ENCODE results near the gene PARN. TPM values are rescaled to one million over a fixed set of nuclear protein-coding genes. Genes with fewer than 3 reads are reported as not detected.

PARN gene
- total RNA-seq, 1 experiment from 2014 or later = 42.5 TPM

DNA sequence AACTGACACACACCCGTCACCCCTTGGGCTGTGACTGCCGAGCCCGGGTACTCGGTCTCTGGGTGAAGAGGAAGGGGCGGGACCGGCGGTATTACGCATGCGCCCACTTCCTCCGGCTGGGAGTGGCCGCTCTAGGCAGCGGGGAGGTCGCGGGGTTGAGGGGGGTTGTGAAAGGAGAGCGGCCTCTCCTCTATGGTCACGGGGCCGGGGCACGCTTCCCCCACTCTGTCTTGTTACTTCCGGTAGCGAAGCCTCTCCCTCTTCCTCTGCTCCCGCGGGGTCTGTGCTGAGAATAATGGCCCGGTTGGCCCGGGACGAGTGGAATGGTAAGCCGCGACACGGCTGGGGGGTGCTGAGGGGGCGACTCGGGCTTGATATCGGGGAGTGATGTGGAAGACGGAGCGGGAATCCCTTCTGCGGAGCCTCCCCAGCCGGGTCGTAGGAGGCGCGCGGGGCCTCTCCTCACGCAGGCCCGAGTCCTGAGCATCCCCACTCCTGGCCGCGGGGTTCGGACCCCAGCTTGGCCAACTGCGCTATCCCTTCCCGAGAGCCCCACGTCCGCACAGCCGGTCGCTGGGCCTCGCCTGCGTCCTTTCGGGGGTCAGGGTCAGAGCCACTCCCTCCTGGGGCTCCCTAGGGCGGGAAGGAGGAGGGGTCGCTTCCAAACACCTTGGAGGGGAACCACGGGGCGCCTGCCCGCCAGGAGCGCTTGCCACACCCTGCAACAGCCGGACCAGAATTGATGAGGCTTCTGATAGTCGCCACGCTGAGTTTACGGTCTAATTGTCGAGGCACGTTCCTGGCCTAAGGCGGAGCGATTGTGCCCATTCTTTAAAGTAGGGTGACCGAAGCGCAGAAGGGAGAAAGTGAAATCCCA lies 2.9 kb upstream of the PARN start, which contains the start of gene BFAR:
TSS of gene BFAR (plus strand) at position 259 of the 877 bp plus-strand sequence. CDS start 11,396 bp downstream, outside the sequence.
- H3K4me1 ChIP-seq (ENCODE audit: control insufficient read depth in 1 of 2, insufficient read depth in 2 of 2, low read length in 2 of 2) = peaks cover 25 to 38% of the 10 kb centered on the region in 2 experiments
- peak within 1 kb of the TSS; percentile 89 for H3K27ac ChIP-seq (ENCODE audit: low read depth, low read length)
- DNase-seq (ENCODE audit: low read depth, low spot score) = peak; percentile 89
- intact Hi-C loops (cut with micrococcal nuclease) = loop anchor here (5.0 kb wide), 1 partner anchor 331 kb away; no protein-coding TSS in a partner anchor
- no peaks in the 10 kb centered on the region for H3K9me3 ChIP-seq (ENCODE audit: control insufficient read depth in 1 of 2, insufficient read depth in 1 of 2, low read depth in 1 of 2, low read length in 2 of 2)
- peaks cover 2 to 3% of the 10 kb centered on the region in 2 experiments for H3K36me3 ChIP-seq (ENCODE audit: control insufficient read depth in 1 of 2, insufficient read depth in 2 of 2, low read length in 2 of 2)
- TSS peak; percentile 68 for BruUV-seq (replicated peaks)
- ATAC-seq = peak; percentile 76
- POLR2A ChIA-PET = interaction anchor here (1.2 kb wide), 1 partner anchor 10 kb away, joined by 7 read pairs; no protein-coding TSS in a partner anchor
- H3K9me2 ChIP-seq (ENCODE audit: insufficient read depth) = no peaks in the 10 kb centered on the region
- CTCF ChIA-PET = no interaction called here
- RAD21 ChIA-PET (ENCODE audit: low non-redundant PET in 1 of 2, low total read pairs in 2 of 2, uncharacterized antibody in 2 of 2, unreplicated experiment in 2 of 2) = no interaction called here
- H2AFZ ChIP-seq (ENCODE audit: low read depth, low read length, poor library complexity, severe bottlenecking) = no peak within 1 kb of the TSS
- H4K20me1 ChIP-seq (ENCODE audit: insufficient read depth) = peaks cover 9% of the 10 kb centered on the region; the same call in 1 of the 2 replicates
- peaks cover 71% of the 10 kb centered on the region for H3K79me2 ChIP-seq (ENCODE audit: insufficient read depth, low read length)
- no peaks in the 10 kb centered on the region for H3K27me3 ChIP-seq (ENCODE audit: insufficient read depth, low read length)
- H3K4me2 ChIP-seq (ENCODE audit: low read length) = peak within 1 kb of the TSS; percentile 81
- H3K9ac ChIP-seq (ENCODE audit: low read length) = peak within 1 kb of the TSS; percentile 98
- H3K4me3 ChIP-seq (replicated peaks in 1 of 2; ENCODE audit: low read depth in 1 of 2, low read length in 2 of 2) = peak within 1 kb of the TSS; percentile 75 to 97
- TF ChIP-seq RAD21 (IDR thresholded peaks at IDR 0.05; ENCODE audit: low read depth) (no peak), TCF7L2 (IDR thresholded peaks at IDR 0.05; ENCODE audit: borderline replicate concordance, extremely low read depth, insufficient read depth, insufficient read length) (no peak), CEBPB (IDR thresholded peaks at IDR 0.05; ENCODE audit: low read depth) (no peak), MAX (IDR thresholded peaks at IDR 0.05) (peak; percentile 78), ZNF274 (IDR thresholded peaks at IDR 0.05; ENCODE audit: low read depth, low read length) (no peak), POLR2A (IDR thresholded peaks at IDR 0.05; ENCODE audit: borderline replicate concordance, extremely low read depth, insufficient read depth, insufficient read length) (no peak), SIN3A (IDR thresholded peaks at IDR 0.05; ENCODE audit: low read depth) (peak; percentile 86), POLR2AphosphoS5 (IDR thresholded peaks at IDR 0.05; ENCODE audit: low read depth, low read length) (peak; percentile 100), YY1 (IDR thresholded peaks at IDR 0.05; ENCODE audit: extremely low read depth, insufficient replicate concordance, low read depth, low read length) (peak; percentile 16), SP1 (IDR thresholded peaks at IDR 0.05; ENCODE audit: low read depth) (peak; percentile 60), SRF (IDR thresholded peaks at IDR 0.05; ENCODE audit: low read depth) (no peak), ATF3 (IDR thresholded peaks at IDR 0.05) (no peak), JUND (IDR thresholded peaks at IDR 0.05) (no peak), CBX3 (IDR thresholded peaks at IDR 0.05; ENCODE audit: low read depth) (no peak), EZH2 (IDR thresholded peaks at IDR 0.05) (no peak)
- TF ChIP-seq, protein P1, sequence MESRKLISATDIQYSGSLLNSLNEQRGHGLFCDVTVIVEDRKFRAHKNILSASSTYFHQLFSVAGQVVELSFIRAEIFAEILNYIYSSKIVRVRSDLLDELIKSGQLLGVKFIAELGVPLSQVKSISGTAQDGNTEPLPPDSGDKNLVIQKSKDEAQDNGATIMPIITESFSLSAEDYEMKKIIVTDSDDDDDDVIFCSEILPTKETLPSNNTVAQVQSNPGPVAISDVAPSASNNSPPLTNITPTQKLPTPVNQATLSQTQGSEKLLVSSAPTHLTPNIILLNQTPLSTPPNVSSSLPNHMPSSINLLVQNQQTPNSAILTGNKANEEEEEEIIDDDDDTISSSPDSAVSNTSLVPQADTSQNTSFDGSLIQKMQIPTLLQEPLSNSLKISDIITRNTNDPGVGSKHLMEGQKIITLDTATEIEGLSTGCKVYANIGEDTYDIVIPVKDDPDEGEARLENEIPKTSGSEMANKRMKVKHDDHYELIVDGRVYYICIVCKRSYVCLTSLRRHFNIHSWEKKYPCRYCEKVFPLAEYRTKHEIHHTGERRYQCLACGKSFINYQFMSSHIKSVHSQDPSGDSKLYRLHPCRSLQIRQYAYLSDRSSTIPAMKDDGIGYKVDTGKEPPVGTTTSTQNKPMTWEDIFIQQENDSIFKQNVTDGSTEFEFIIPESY (IDR thresholded peaks at IDR 0.05; ENCODE audit: extremely low read depth, insufficient replicate concordance, low read length) = no peak
- TF ChIP-seq, protein P2, sequence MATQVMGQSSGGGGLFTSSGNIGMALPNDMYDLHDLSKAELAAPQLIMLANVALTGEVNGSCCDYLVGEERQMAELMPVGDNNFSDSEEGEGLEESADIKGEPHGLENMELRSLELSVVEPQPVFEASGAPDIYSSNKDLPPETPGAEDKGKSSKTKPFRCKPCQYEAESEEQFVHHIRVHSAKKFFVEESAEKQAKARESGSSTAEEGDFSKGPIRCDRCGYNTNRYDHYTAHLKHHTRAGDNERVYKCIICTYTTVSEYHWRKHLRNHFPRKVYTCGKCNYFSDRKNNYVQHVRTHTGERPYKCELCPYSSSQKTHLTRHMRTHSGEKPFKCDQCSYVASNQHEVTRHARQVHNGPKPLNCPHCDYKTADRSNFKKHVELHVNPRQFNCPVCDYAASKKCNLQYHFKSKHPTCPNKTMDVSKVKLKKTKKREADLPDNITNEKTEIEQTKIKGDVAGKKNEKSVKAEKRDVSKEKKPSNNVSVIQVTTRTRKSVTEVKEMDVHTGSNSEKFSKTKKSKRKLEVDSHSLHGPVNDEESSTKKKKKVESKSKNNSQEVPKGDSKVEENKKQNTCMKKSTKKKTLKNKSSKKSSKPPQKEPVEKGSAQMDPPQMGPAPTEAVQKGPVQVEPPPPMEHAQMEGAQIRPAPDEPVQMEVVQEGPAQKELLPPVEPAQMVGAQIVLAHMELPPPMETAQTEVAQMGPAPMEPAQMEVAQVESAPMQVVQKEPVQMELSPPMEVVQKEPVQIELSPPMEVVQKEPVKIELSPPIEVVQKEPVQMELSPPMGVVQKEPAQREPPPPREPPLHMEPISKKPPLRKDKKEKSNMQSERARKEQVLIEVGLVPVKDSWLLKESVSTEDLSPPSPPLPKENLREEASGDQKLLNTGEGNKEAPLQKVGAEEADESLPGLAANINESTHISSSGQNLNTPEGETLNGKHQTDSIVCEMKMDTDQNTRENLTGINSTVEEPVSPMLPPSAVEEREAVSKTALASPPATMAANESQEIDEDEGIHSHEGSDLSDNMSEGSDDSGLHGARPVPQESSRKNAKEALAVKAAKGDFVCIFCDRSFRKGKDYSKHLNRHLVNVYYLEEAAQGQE (IDR thresholded peaks at IDR 0.05; ENCODE audit: low read depth) = no peak
- TF ChIP-seq, protein P3, sequence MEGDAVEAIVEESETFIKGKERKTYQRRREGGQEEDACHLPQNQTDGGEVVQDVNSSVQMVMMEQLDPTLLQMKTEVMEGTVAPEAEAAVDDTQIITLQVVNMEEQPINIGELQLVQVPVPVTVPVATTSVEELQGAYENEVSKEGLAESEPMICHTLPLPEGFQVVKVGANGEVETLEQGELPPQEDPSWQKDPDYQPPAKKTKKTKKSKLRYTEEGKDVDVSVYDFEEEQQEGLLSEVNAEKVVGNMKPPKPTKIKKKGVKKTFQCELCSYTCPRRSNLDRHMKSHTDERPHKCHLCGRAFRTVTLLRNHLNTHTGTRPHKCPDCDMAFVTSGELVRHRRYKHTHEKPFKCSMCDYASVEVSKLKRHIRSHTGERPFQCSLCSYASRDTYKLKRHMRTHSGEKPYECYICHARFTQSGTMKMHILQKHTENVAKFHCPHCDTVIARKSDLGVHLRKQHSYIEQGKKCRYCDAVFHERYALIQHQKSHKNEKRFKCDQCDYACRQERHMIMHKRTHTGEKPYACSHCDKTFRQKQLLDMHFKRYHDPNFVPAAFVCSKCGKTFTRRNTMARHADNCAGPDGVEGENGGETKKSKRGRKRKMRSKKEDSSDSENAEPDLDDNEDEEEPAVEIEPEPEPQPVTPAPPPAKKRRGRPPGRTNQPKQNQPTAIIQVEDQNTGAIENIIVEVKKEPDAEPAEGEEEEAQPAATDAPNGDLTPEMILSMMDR (IDR thresholded peaks at IDR 0.05 in 2 of 3, conservative IDR thresholded peaks at IDR 0.05 in 1 of 3; ENCODE audit: borderline replicate concordance in 1 of 3, insufficient read depth in 1 of 3, low read depth in 2 of 3, low read length in 2 of 3) = no peak
